ENCODE results near the gene PRR4. TPM values are rescaled to one million over a fixed set of nuclear protein-coding genes. Genes with fewer than 3 reads are reported as not detected.

Gene PRR4
- total RNA-seq, 1 donor from 2014 or later = 7.5 TPM

DNA sequence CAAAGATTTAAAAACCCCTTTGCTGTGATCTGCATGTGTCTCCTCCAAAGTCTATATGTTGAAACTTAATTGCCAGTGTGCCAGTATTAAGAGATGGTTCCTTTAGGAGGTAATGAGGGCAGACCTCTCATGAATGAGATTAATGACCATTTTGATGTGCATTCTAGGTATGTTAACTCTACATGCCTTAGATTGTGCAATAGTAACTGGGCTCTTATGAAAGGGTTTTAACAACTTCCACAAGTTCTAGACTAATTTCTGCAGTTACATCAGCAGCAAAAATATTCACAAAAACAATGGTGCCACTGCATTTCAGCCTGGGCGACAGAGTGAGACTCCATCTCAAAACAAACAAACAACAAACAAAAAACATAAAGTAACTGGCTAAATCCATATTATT is 19.3 kb downstream of the PRR4 start:
- no peak for TF ChIP-seq CTCF (IDR thresholded peaks at IDR 0.05; ENCODE audit: partially characterized antibody, unreplicated experiment)
- Mint-ChIP-seq H3K36me3 (ENCODE audit: unreplicated experiment) (no peaks in the 10 kb centered on the region), H3K4me3 (ENCODE audit: unreplicated experiment) (no peak overlapping the region), H3K9me3 (ENCODE audit: unreplicated experiment) (no peaks in the 10 kb centered on the region), H3K27ac (ENCODE audit: unreplicated experiment) (no peak overlapping the region), H3K27me3 (ENCODE audit: unreplicated experiment) (no peaks in the 10 kb centered on the region), H3K4me1 (ENCODE audit: low read depth, unreplicated experiment) (no peaks in the 10 kb centered on the region)
- DNase-seq = no peak

GRCh38 chr12:10826258-10826657 is 23.0 kb downstream of the PRR4 start, which contains the start of gene TAS2R10:
TAS2R10 (minus strand) TSS chr12:10826358; CDS start chr12:10826269, 89 bp downstream.
- TF ChIP-seq CTCF (IDR thresholded peaks at IDR 0.05; ENCODE audit: partially characterized antibody, unreplicated experiment) = no peak
- Mint-ChIP-seq H3K27ac (ENCODE audit: unreplicated experiment) (no peak within 1 kb of the TSS), H3K4me3 (ENCODE audit: unreplicated experiment) (no peak within 1 kb of the TSS), H3K9me3 (ENCODE audit: unreplicated experiment) (no peaks in the 10 kb centered on the region), H3K4me1 (ENCODE audit: low read depth, unreplicated experiment) (no peaks in the 10 kb centered on the region), H3K27me3 (ENCODE audit: unreplicated experiment) (no peaks in the 10 kb centered on the region), H3K36me3 (ENCODE audit: unreplicated experiment) (no peaks in the 10 kb centered on the region)
- DNase-seq = no peak

DNA sequence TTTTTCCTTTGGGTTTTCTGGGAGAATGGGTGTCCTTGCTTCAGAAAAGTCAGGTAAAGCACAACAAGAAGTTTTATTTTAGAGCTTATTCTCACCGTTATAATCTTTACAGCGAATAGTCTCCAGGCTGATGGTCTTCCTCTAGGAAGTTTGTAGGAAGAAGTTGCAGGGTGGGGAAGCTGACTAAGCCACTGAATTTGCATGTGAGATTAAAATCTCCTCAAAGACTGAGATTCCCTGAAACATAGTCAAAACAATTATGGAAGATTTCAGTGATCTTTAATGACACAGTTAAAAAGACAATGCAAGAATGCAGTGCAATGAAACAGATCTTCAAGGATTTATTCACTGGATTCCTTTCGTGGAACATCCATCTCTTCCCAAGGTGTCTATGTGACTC is 24.3 kb downstream of the PRR4 start:
- Mint-ChIP-seq H3K4me1 (ENCODE audit: low read depth, unreplicated experiment) (no peaks in the 10 kb centered on the region), H3K27ac (ENCODE audit: unreplicated experiment) (no peak overlapping the region), H3K27me3 (ENCODE audit: unreplicated experiment) (no peaks in the 10 kb centered on the region), H3K36me3 (ENCODE audit: unreplicated experiment) (no peaks in the 10 kb centered on the region), H3K4me3 (ENCODE audit: unreplicated experiment) (no peak overlapping the region), H3K9me3 (ENCODE audit: unreplicated experiment) (no peaks in the 10 kb centered on the region)
- TF ChIP-seq CTCF (IDR thresholded peaks at IDR 0.05; ENCODE audit: partially characterized antibody, unreplicated experiment) = no peak
- DNase-seq = no peak

- H3K36me3 Mint-ChIP-seq (ENCODE audit: unreplicated experiment) = no peaks in the 10 kb centered on the region
- H3K4me1 Mint-ChIP-seq (ENCODE audit: low read depth, unreplicated experiment) = no peaks in the 10 kb centered on the region
- no peak overlapping the region for H3K27ac Mint-ChIP-seq (ENCODE audit: unreplicated experiment)
- H3K9me3 Mint-ChIP-seq (ENCODE audit: unreplicated experiment) = no peaks in the 10 kb centered on the region
- H3K4me3 Mint-ChIP-seq (ENCODE audit: unreplicated experiment) = no peak overlapping the region
- no peak for TF ChIP-seq CTCF (IDR thresholded peaks at IDR 0.05; ENCODE audit: partially characterized antibody, unreplicated experiment)
- H3K27me3 Mint-ChIP-seq (ENCODE audit: unreplicated experiment) = no peaks in the 10 kb centered on the region
- no peak for DNase-seq
Measured at GRCh38 chr12:10811883-10812536, 37.3 kb downstream of the PRR4 start.

DNA sequence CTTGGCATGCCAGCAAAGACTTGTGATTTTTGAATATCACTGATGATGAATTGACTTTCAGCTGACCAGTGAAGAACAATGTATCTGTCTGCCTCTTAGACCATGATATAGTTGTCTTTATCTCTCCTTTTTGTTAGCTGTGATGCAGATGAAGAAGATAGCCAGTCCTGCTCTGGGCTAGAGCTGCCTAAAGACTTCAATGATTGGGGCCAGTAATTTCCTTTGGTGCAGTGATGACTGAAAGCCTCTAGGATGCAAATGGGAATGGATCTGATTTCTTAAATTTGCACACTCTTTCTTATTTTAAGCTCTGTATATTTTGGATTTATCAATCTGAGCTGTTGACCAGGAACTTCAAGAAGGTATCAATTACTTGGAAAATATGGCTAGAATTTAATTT is 39.2 kb downstream of the PRR4 start, which contains the start of gene TAS2R9:
TSS of gene TAS2R9 (minus strand) at position 101 of the 400 bp plus-strand sequence. CDS start at position 8, 93 bp downstream.
- DNase-seq = no peak
- Mint-ChIP-seq H3K4me3 (ENCODE audit: unreplicated experiment) (no peak within 1 kb of the TSS), H3K4me1 (ENCODE audit: low read depth, unreplicated experiment) (no peaks in the 10 kb centered on the region), H3K27me3 (ENCODE audit: unreplicated experiment) (no peaks in the 10 kb centered on the region), H3K36me3 (ENCODE audit: unreplicated experiment) (no peaks in the 10 kb centered on the region), H3K9me3 (ENCODE audit: unreplicated experiment) (no peaks in the 10 kb centered on the region), H3K27ac (ENCODE audit: unreplicated experiment) (no peak within 1 kb of the TSS)
- no peak for TF ChIP-seq CTCF (IDR thresholded peaks at IDR 0.05; ENCODE audit: partially characterized antibody, unreplicated experiment)

Measured in glutamatergic neuron (in vitro differentiated cells).